Mucosa of descending colon (tissue), 3 donors: ENCODE data around the gene OR2T8. TPM values are rescaled to one million over a fixed set of nuclear protein-coding genes. Genes with fewer than 3 reads are reported as not detected.

Experiments used
- ATAC-seq: fragments of 200-7000 bp; cut with Tn5 transposase; one replicate; pipeline ENCODE4 v1.9.1; 2020; ENCODE audit warnings: mild to moderate bottlenecking, moderate library complexity
- DNase-seq, 3 donors: peaks; one replicate each; pipeline ENCODE4 v3.0.0-alpha.2; 2020
- H3K36me3 ChIP-seq: fragments of 200-600 bp; one replicate; pipeline ENCODE4 v1.8.0; 2021; ENCODE audit warnings: low read depth, mild to moderate bottlenecking
- H3K4me1 ChIP-seq: fragments of 200-600 bp; one replicate; pipeline ENCODE4 v1.8.0; 2021; ENCODE audit warnings: low read depth, mild to moderate bottlenecking
- H3K4me3 ChIP-seq: fragments of 200-600 bp; one replicate; pipeline ENCODE4 v1.8.0; 2021; ENCODE audit warnings: mild to moderate bottlenecking
- H3K9me3 ChIP-seq: fragments of 200-600 bp; one replicate; pipeline ENCODE4 v1.8.0; 2021; ENCODE audit warnings: mild to moderate bottlenecking
- CTCF ChIP-seq: fragments of 200-600 bp; IDR thresholded peaks from one replicate; pipeline ENCODE4 v1.8.0; 2022; ENCODE audit warnings: antibody characterized with exemption, mild to moderate bottlenecking
- intact Hi-C, 2 donors: fragments of 100-400 bp; cut with DNase I in 1 of 2; cut with micrococcal nuclease in 1 of 2; formaldehyde crosslinking; loops; one replicate each; pipeline versions ENCODE4 v1.11.0 to v1.11.1; 2022; cut with DNase I, micrococcal nuclease
- long read RNA-seq, 2 donors: library from polyadenylated mRNA; unstranded; transcript quantifications; one replicate each; pipeline ENCODE4 v2.0.0, GENCODE V29; 2019 to 2021
- total RNA-seq, 3 donors: library from RNA; stranded (reverse); fragmentation: NEBNext Ultra II Directional in 2 of 3; extraction: Animal tissue kit (Norgen Biotek cat#: 25700) in 2 of 3; gene quantifications; one replicate each; pipeline versions ENCODE4 v1.2.1 to v1.2.4, GENCODE V29; 2021 to 2023
- donor health status: DM: no; HTN: no; CAD: no; lungs with moderate emphysema.
- donor health status: DM: no; HTN: no; CAD: no.
- donor health status: DM: no; HTN: yes; CAD: no.

OR2T8 gene
- not detected for total RNA-seq
- long read RNA-seq, donor 1 = 0 reads
- long read RNA-seq, donor 2 = 0 reads

GRCh38 chr1:247919952-247920351, at the start of gene OR2T8:
Gene OR2T8 (plus strand): TSS chr1:247920252. CDS start chr1:247921018, 766 bp downstream.
- Histone ChIP-seq H3K36me3 (no peaks in the 10 kb centered on the region), H3K9me3 (no peaks in the 10 kb centered on the region), H3K4me3 (no peak within 1 kb of the TSS), H3K4me1 (no peaks in the 10 kb centered on the region)
- intact Hi-C loops = no loop called here
- TF ChIP-seq CTCF = no peak
- DNase-seq (no peak), ATAC-seq (no peak)

GRCh38 chr1:247883346-247883745, 36.7 kb upstream of the OR2T8 start:
- ATAC-seq (no peak), DNase-seq (no peak)
- no peak for TF ChIP-seq CTCF
- H3K4me1 ChIP-seq = no peaks in the 10 kb centered on the region
- peaks cover 2% of the 10 kb centered on the region for H3K9me3 ChIP-seq
- no peaks in the 10 kb centered on the region for H3K36me3 ChIP-seq
- intact Hi-C loops = no loop called here
- no peak overlapping the region for H3K4me3 ChIP-seq

GRCh38 chr1:247884797-247885413, 35.1 kb upstream of the OR2T8 start:
- no peaks in the 10 kb centered on the region for H3K4me1 ChIP-seq
- intact Hi-C loops = no loop called here
- H3K36me3 ChIP-seq = no peaks in the 10 kb centered on the region
- no peak for ATAC-seq
- DNase-seq = no peak
- H3K9me3 ChIP-seq = peaks cover 2% of the 10 kb centered on the region
- no peak overlapping the region for H3K4me3 ChIP-seq
- no peak for TF ChIP-seq CTCF

GRCh38 chr1:247895163-247895637, 24.9 kb upstream of the OR2T8 start, which contains the start of gene OR2W3:
Gene OR2W3 (plus strand): TSS chr1:247895587. CDS start chr1:247895587, 0 bp downstream.
- H3K36me3 ChIP-seq = no peaks in the 10 kb centered on the region
- no peak within 1 kb of the TSS for H3K4me3 ChIP-seq
- intact Hi-C loops = no loop called here
- no peaks in the 10 kb centered on the region for H3K9me3 ChIP-seq
- ATAC-seq (no peak), DNase-seq (no peak)
- TF ChIP-seq CTCF = no peak
- H3K4me1 ChIP-seq = no peaks in the 10 kb centered on the region

- ATAC-seq = no peak
- Histone ChIP-seq H3K36me3 (no peaks in the 10 kb centered on the region), H3K9me3 (no peaks in the 10 kb centered on the region), H3K4me1 (no peaks in the 10 kb centered on the region), H3K4me3 (no peak overlapping the region)
- no peak for DNase-seq
- intact Hi-C loops = no loop called here
- no peak for TF ChIP-seq CTCF
Measured at GRCh38 chr1:247895976-247896375, 24.1 kb upstream of the OR2T8 start.
